ENCODE measurements around the gene RAVER2.

DNA sequence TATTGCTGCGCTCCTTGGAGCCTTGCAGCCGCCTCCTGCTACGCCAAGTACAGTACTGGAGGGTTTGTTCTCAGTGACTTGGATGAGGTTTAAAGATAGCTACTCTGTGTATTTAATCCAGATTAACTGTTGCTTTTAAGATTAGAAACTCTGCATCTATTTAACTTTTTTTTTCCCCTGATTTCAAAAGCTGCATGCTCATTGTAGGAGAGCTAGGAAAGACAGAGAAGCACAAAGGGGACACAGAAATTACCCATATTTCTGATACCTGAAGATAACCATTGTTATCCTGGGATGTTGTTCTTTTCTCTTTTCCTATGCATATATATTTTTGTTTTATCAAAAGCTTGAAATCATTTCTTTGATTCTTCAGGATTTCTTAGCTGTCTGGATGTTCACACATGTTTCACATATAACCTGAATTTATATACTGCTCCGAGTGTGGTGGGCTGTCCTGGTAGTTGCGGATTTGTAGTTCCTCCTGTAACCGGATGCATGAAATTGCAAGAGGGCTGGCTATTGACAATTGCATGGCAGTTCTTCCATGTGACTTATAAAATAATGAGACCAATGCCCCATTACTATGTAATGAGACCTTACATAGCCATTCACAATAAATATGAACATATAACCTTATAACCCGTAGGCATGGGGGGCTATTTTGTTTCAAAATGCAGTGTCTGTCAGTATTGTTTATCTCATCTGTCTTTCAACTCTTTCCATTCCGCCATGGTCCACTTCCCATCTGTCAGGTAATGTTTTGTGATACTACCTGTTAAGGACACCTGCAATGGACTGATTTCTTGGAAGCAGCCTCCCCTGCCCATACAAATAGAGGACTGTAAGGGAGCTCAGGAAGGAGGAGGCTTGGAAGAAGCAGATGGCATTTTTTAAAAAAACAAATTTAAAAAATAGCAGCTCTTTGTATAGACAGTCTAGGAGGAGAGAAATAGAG is 1.4 kb downstream of the RAVER2 start:
- TF ChIP-seq, protein P1, sequence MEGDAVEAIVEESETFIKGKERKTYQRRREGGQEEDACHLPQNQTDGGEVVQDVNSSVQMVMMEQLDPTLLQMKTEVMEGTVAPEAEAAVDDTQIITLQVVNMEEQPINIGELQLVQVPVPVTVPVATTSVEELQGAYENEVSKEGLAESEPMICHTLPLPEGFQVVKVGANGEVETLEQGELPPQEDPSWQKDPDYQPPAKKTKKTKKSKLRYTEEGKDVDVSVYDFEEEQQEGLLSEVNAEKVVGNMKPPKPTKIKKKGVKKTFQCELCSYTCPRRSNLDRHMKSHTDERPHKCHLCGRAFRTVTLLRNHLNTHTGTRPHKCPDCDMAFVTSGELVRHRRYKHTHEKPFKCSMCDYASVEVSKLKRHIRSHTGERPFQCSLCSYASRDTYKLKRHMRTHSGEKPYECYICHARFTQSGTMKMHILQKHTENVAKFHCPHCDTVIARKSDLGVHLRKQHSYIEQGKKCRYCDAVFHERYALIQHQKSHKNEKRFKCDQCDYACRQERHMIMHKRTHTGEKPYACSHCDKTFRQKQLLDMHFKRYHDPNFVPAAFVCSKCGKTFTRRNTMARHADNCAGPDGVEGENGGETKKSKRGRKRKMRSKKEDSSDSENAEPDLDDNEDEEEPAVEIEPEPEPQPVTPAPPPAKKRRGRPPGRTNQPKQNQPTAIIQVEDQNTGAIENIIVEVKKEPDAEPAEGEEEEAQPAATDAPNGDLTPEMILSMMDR (IDR thresholded peaks at IDR 0.05; ENCODE audit: insufficient read depth, low read length): no peak
- TF ChIP-seq POLR2AphosphoS5 (IDR thresholded peaks at IDR 0.05; ENCODE audit: low read depth): no peak; the same call in 1 of the 2 replicates
- TF ChIP-seq REST (IDR thresholded peaks at IDR 0.05; ENCODE audit: insufficient replicate concordance, low read depth): no peak
- TF ChIP-seq SPI1 (IDR thresholded peaks at IDR 0.05; ENCODE audit: borderline replicate concordance, low read depth): no peak; the same call in 1 of the 2 replicates
- TF ChIP-seq GABPA (IDR thresholded peaks at IDR 0.05; ENCODE audit: low read depth): no peak

All from HL-60 (cell line).